HL-60 (cell line): Measurements from ENCODE around the gene ARHGAP29.

Experiments used
- CTCF ChIP-seq: IDR thresholded peaks from one replicate; pipeline ENCODE4 v1.5.1; 2011; ENCODE audit warnings: low read length, control low read depth, inconsistent platforms; ENCODE audit not compliant: insufficient read depth
- POLR2AphosphoS5 ChIP-seq: IDR thresholded peaks from 2 replicates; pipeline ENCODE4 v1.6.1; 2012; ENCODE audit warnings: low read depth
- REST ChIP-seq: IDR thresholded peaks from 2 replicates; pipeline ENCODE4 v1.6.1; 2012; ENCODE audit warnings: low read depth; ENCODE audit not compliant: insufficient replicate concordance
- SPI1 ChIP-seq: IDR thresholded peaks from 2 replicates; pipeline ENCODE4 v1.6.1; 2012; ENCODE audit warnings: low read depth, mild to moderate bottlenecking, borderline replicate concordance

DNA sequence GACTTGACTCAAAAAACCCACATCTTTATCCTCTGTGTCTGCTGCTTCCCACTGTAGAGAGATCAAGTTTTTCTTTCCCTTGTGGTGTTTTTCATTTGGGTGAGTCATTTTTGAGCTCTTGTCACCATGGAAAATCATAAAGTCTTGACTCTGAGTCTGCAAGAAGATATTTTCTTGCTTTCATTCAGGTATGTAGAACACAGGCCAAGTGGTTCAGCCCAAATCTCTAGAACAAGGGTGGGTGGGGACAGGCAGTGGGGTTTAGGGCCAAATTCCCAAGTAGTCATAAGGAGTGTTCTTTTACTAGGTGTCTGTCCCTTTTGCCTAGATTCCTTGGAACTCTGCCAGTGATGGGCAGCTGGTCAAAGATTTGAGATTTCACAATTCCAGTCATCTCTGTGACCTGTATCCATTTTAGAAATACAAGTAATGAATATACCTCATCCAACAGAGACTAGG, 21.5 kb upstream of the ARHGAP29 start:
- no peak for TF ChIP-seq CTCF
- no peak for TF ChIP-seq REST
- no peak for TF ChIP-seq SPI1
- no peak for TF ChIP-seq POLR2AphosphoS5
